Activated CD8-positive, alpha-beta T cell treated with anti-CD3 and anti-CD28 coated beads for 36 hours (primary cell): ENCODE data around the gene PIK3CB. TPM values are rescaled to one million over a fixed set of nuclear protein-coding genes. Genes with fewer than 3 reads are reported as not detected.
"Not testable (repeated sequence)": the region's sequence is repeated elsewhere in the genome, so short reads cannot be mapped to it uniquely, and the experiment has no call there.

Experiments used
- ATAC-seq: fragments of 200-7000 bp; cut with Tn5 transposase; one replicate; pipeline ENCODE4 v1.10.0; 2021; ENCODE audit warnings: mild to moderate bottlenecking, moderate library complexity
- CTCF ChIA-PET: fragments of 350-600 bp; sonication (Branson Sonifier 250); formaldehyde crosslinking; loops from one replicate; lab custom pipeline; 2021; ENCODE audit warnings: antibody characterized with exemption; lab: Charles Lee
- POLR2A ChIA-PET: fragments of 350-600 bp; sonication (Branson Sonifier 250); formaldehyde crosslinking; loops from one replicate; lab custom pipeline; 2021; ENCODE audit warnings: antibody characterized with exemption; lab: Charles Lee
- DNase-seq: peaks from one replicate; pipeline ENCODE4 v3.0.0-alpha.2; 2020
- H3K27ac Mint-ChIP-seq: one replicate; pipeline ENCODE4 v1.8.0; 2021; ENCODE audit warnings: mild to moderate bottlenecking, mixed read lengths
- H3K27me3 Mint-ChIP-seq: one replicate; pipeline ENCODE4 v1.8.0; 2021; ENCODE audit warnings: mixed read lengths
- H3K36me3 Mint-ChIP-seq: one replicate; pipeline ENCODE4 v1.8.0; 2021; ENCODE audit warnings: low read depth, mixed read lengths
- H3K4me1 Mint-ChIP-seq: one replicate; pipeline ENCODE4 v1.8.0; 2021; ENCODE audit warnings: low read depth, mixed read lengths
- H3K4me3 Mint-ChIP-seq: one replicate; pipeline ENCODE4 v1.8.0; 2021; ENCODE audit warnings: mild to moderate bottlenecking, moderate library complexity, mixed read lengths
- H3K9me3 Mint-ChIP-seq: one replicate; pipeline ENCODE4 v1.8.0; 2021; ENCODE audit warnings: mixed read lengths
- CTCF ChIP-seq: fragments of 200-600 bp; IDR thresholded peaks from one replicate; pipeline ENCODE4 v1.8.0; 2022; ENCODE audit warnings: antibody characterized with exemption, mild to moderate bottlenecking
- intact Hi-C: fragments of 100-400 bp; cut with micrococcal nuclease; formaldehyde crosslinking; loops from one replicate; pipeline ENCODE4 v1.10.0; 2022
- total RNA-seq, 2 experiments: library from RNA; stranded (reverse); gene quantifications; one replicate each; pipeline ENCODE4 v1.2.3, GENCODE V29; 2021

Gene PIK3CB
- total RNA-seq, 2 experiments from 2014 or later: 12.4 to 13.4 TPM

DNA sequence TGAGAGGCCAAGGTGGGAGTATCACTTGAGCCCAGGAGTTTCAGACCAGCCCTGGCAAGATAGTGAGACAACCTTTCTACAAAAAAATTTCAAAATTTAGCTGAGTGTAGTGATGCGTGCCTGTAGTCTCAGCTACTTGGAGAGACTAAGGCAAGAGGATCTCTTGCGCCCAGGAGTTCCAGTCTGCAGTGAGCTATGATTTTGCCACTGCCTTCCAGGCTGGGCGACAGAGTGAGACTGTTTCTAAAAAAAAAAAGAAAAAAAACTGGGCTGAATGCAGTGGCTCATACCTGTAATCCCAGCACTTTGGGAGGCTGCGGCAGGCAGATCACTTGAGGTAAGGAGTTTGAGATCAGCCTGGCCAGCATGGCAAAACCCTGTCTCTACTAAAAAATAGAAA is 14.0 kb upstream of the PIK3CB start:
- CTCF ChIA-PET: interaction anchor here (0.8 kb wide), 1 partner anchor 88 kb away, joined by 3 read pairs; no protein-coding TSS in a partner anchor
- DNase-seq (no peak), ATAC-seq (no peak)
- POLR2A ChIA-PET: no interaction called here
- intact Hi-C loops: no loop called here
- H3K36me3 Mint-ChIP-seq: no peaks in the 10 kb centered on the region
- no peaks in the 10 kb centered on the region for H3K9me3 Mint-ChIP-seq
- no peak for TF ChIP-seq CTCF
- H3K4me1 Mint-ChIP-seq: no peaks in the 10 kb centered on the region
- H3K4me3 Mint-ChIP-seq: no peak overlapping the region
- no peaks in the 10 kb centered on the region for H3K27me3 Mint-ChIP-seq
- no peak overlapping the region for H3K27ac Mint-ChIP-seq

DNA sequence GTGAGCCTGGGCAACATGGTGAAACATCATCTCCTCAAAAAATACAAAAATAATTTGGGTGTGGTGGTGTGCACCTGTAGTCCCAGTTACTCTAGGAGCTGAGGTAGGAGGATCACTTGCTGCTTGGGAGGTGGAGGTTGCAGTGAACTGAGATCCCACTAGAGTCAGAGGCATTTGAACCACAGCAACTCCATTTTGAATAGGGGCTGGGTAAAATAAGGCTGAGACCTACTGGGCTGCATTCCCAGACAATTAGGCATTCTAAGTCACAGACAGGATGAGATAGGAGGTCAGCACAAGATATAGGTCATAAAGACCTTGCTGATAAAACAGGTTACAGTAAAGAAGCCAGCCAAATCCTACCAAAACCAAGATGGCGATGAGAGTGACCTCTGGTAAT is 12.1 kb upstream of the PIK3CB start:
- intact Hi-C loops, ATAC-seq, H3K27ac Mint-ChIP-seq, H3K9me3 Mint-ChIP-seq, POLR2A ChIA-PET, H3K36me3 Mint-ChIP-seq, DNase-seq, H3K4me3 Mint-ChIP-seq, H3K4me1 Mint-ChIP-seq, H3K27me3 Mint-ChIP-seq: not testable (repeated sequence)
- CTCF ChIA-PET: interaction anchor here (1.3 kb wide), 1 partner anchor 68 kb away, joined by 3 read pairs; no protein-coding TSS in a partner anchor

- H3K4me3 Mint-ChIP-seq: no peak overlapping the region
- ChIA-PET CTCF (interaction anchor here (0.8 kb wide), 1 partner anchor 10 kb away, joined by 3 read pairs; no protein-coding TSS in a partner anchor), POLR2A (no interaction called here)
- ATAC-seq (no peak), DNase-seq (no peak)
- no peaks in the 10 kb centered on the region for H3K4me1 Mint-ChIP-seq
- no peak overlapping the region for H3K27ac Mint-ChIP-seq
- H3K36me3 Mint-ChIP-seq: no peaks in the 10 kb centered on the region
- H3K9me3 Mint-ChIP-seq: no peaks in the 10 kb centered on the region
- TF ChIP-seq CTCF: no peak
- intact Hi-C loops: no loop called here
- H3K27me3 Mint-ChIP-seq: no peaks in the 10 kb centered on the region
Observed at GRCh38 chr3:138846262-138846791, 11.6 kb upstream of the PIK3CB start.

DNA sequence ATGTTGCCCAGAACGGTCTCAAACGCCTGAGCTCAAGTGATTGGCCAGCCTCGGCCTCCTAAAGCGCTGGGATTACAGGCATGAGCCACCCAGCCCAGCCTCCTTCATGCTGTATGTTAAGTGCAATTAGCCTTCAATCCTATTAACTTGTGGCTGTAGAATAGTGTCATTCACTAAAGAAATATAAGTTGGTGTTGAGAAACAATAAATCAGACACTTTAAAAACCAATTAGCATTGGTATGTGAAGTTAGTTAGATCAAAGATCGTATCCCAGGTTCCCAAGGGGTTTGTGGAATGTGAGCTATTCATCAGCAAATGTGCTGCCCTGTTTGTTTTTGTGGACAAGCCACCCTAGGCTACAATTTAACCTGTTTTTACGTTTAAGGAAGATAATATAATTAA is 11.0 kb upstream of the PIK3CB start:
- Mint-ChIP-seq H3K36me3 (no peaks in the 10 kb centered on the region), H3K4me1 (no peaks in the 10 kb centered on the region), H3K27ac (no peak overlapping the region), H3K9me3 (no peaks in the 10 kb centered on the region), H3K27me3 (no peaks in the 10 kb centered on the region), H3K4me3 (no peak overlapping the region)
- ATAC-seq (no peak), DNase-seq (no peak)
- ChIA-PET POLR2A (no interaction called here), CTCF (interaction anchor here (0.8 kb wide), 1 partner anchor 10 kb away, joined by 3 read pairs; no protein-coding TSS in a partner anchor)
- intact Hi-C loops: no loop called here
- TF ChIP-seq CTCF: no peak

GRCh38 chr3:138845181-138845601 is 10.5 kb upstream of the PIK3CB start:
- no peak overlapping the region for H3K4me3 Mint-ChIP-seq

More at GRCh38 chr3:138845181-138845601, 10.5 kb upstream of the PIK3CB start:
- CTCF ChIA-PET: no interaction called here
- TF ChIP-seq CTCF: no peak
- no peak overlapping the region for H3K27ac Mint-ChIP-seq
- no peaks in the 10 kb centered on the region for H3K27me3 Mint-ChIP-seq
- intact Hi-C loops: no loop called here
- H3K9me3 Mint-ChIP-seq: no peaks in the 10 kb centered on the region
- no peaks in the 10 kb centered on the region for H3K36me3 Mint-ChIP-seq
- H3K4me1 Mint-ChIP-seq: no peaks in the 10 kb centered on the region
- ATAC-seq (no peak), DNase-seq (no peak)
- POLR2A ChIA-PET: no interaction called here
